HepG2 (cell line): ENCODE data around the gene MYO16. TPM values are rescaled to one million over a fixed set of nuclear protein-coding genes. Genes with fewer than 3 reads are reported as not detected.

ENCODE experiments used
- ATAC-seq: fragments of 200-7000 bp; cut with Tn5 transposase; 3 replicates; pipeline ENCODE4 v1.9.1; 2020; ENCODE audit warnings: mild to moderate bottlenecking, moderate library complexity
- BruUV-seq: library from RNA; stranded (reverse); fragments of 400-500 nt; replicated peaks from 2 replicates; lab custom pipeline; 2021; lab: Mats Ljungman, UMichigan
- CTCF ChIA-PET: fragments of 300-600 bp; formaldehyde crosslinking; extraction: SDS; loops from one replicate; lab custom pipeline; 2021; ENCODE audit warnings: low total read pairs, inconsistent platforms, low intra/inter-chr PET ratio; lab: Yijun Ruan, JAX
- POLR2A ChIA-PET: fragments of 350-600 bp; sonication (Branson Sonifier 250); formaldehyde crosslinking; loops from one replicate; lab custom pipeline; 2020; ENCODE audit warnings: antibody characterized with exemption, inconsistent platforms; lab: Yijun Ruan, JAX
- DNase-seq: peaks from one replicate; pipeline ENCODE4 v3.0.0-alpha.2; 2015; ENCODE audit warnings: low spot score
- FAIRE-seq: peaks from 3 replicates; lab custom pipeline; 2011; peaks lifted over from hg19 to GRCh38; lab: Jason Lieb, UNC
- H2AFZ ChIP-seq: one replicate; pipeline ENCODE4 v1.6.1; 2011; ENCODE audit warnings: low read length, inconsistent platforms
- H3K27ac ChIP-seq: fragments of 300-600 bp; 3 replicates; pipeline ENCODE4 v1.8.0; 2011; ENCODE audit warnings: mixed run types, mild to moderate bottlenecking, mixed read lengths, low read length, inconsistent platforms; ENCODE audit not compliant: insufficient read depth; ENCODE audit errors: extremely low read length
- H3K27me3 ChIP-seq, 2 experiments: fragments of 200-600 bp in 1 of 2; 2 replicates in 1 of 2; 3 replicates in 1 of 2; pipeline versions ENCODE4 v1.6.0 to v1.8.0; 2011; ENCODE audit warnings: low read length in 2 of 2, mild to moderate bottlenecking in 2 of 2, moderate library complexity in 2 of 2, inconsistent platforms in 1 of 2; ENCODE audit not compliant: insufficient read depth in 2 of 2, control insufficient read depth in 1 of 2
- H3K36me3 ChIP-seq, 2 experiments: fragments of 200-600 bp in 1 of 2; replicated peaks in 1 of 2; 2 replicates in 1 of 2; 3 replicates in 1 of 2; pipeline versions ENCODE4 v1.5.1 to v1.8.0; 2011; ENCODE audit warnings: low read length in 2 of 2, inconsistent platforms in 1 of 2; ENCODE audit not compliant: insufficient read depth in 2 of 2, control insufficient read depth in 1 of 2
- H3K4me1 ChIP-seq: 2 replicates; pipeline ENCODE4 v1.5.1; 2012; ENCODE audit warnings: low read length, inconsistent platforms; ENCODE audit not compliant: insufficient read depth
- H3K4me2 ChIP-seq: 2 replicates; pipeline ENCODE4 v1.6.0; 2011; ENCODE audit warnings: low read depth, low read length, inconsistent platforms
- H3K4me3 ChIP-seq, 3 experiments: fragments of 200-600 bp in 1 of 3; sonication (generic), shearing (Covaris generic) in 1 of 3; replicated peaks in 1 of 3; 2 replicates each; pipeline ENCODE4 v1.5.1; 2011 to 2016; ENCODE audit warnings: low read length in 3 of 3, inconsistent platforms in 2 of 3, low read depth in 2 of 3, mild to moderate bottlenecking in 2 of 3, control low read depth in 1 of 3, mixed read lengths in 1 of 3; ENCODE audit not compliant: insufficient read depth in 1 of 3
- H3K79me2 ChIP-seq: one replicate; pipeline ENCODE4 v1.6.1; 2011; ENCODE audit warnings: low read length, inconsistent platforms; ENCODE audit not compliant: insufficient read depth
- H3K9ac ChIP-seq: 2 replicates; pipeline ENCODE4 v1.6.0; 2011; ENCODE audit warnings: mild to moderate bottlenecking, low read depth, low read length, inconsistent platforms; ENCODE audit not compliant: insufficient read depth
- H3K9me3 ChIP-seq: 2 replicates; pipeline ENCODE4 v1.5.1; 2012; ENCODE audit warnings: mild to moderate bottlenecking, low read length
- H4K20me1 ChIP-seq: 2 replicates; pipeline ENCODE4 v1.6.0; 2011; ENCODE audit warnings: inconsistent platforms, mild to moderate bottlenecking, low read length, moderate library complexity; ENCODE audit not compliant: insufficient read depth
- EP300 ChIP-seq, 3 experiments: sonication (generic) in 1 of 3; formaldehyde crosslinking in 1 of 3; IDR thresholded peaks; 2 replicates each; pipeline versions ENCODE4 v1.5.1 to v1.6.1; 2011 to 2020; ENCODE audit warnings: low read depth in 2 of 3, low read length in 2 of 3, borderline replicate concordance in 1 of 3, improper control_type of control experiment in 1 of 3, mild to moderate bottlenecking in 1 of 3, missing genetic modification reagents in 1 of 3, moderate library complexity in 1 of 3
- KLF6 ChIP-seq: IDR thresholded peaks from 2 replicates; pipeline ENCODE4 v1.8.0; 2016; ENCODE audit warnings: missing biosample characterization, missing genetic modification reagents
- MATR3 ChIP-seq: sonication (generic); formaldehyde crosslinking; IDR thresholded peaks from 2 replicates; pipeline ENCODE4 v1.4.0; 2020; ENCODE audit warnings: missing genetic modification reagents
- MYC ChIP-seq: sonication (generic); formaldehyde crosslinking; IDR thresholded peaks from 2 replicates; pipeline ENCODE4 v1.9.0; 2021; ENCODE audit warnings: missing genetic modification reagents, borderline replicate concordance
- REL ChIP-seq: sonication (generic); formaldehyde crosslinking; conservative IDR thresholded peaks from 2 replicates; pipeline ENCODE4 v1.8.0; 2022; ENCODE audit warnings: mild to moderate bottlenecking, missing genetic modification reagents, moderate library complexity
- ZBTB42 ChIP-seq: sonication (generic); formaldehyde crosslinking; IDR thresholded peaks from 2 replicates; pipeline ENCODE4 v1.5.0; 2020; ENCODE audit warnings: mild to moderate bottlenecking, missing genetic modification reagents
- ZNF354B ChIP-seq: sonication (generic); formaldehyde crosslinking; IDR thresholded peaks from 2 replicates; pipeline ENCODE4 v1.8.0; 2022; ENCODE audit warnings: mild to moderate bottlenecking, missing genetic modification reagents
- ZNF432 ChIP-seq: sonication (generic); formaldehyde crosslinking; IDR thresholded peaks from 2 replicates; pipeline ENCODE4 v1.5.0; 2020; ENCODE audit warnings: missing genetic modification reagents, mild to moderate bottlenecking, borderline replicate concordance
- ZNF441 ChIP-seq: sonication (generic); formaldehyde crosslinking; IDR thresholded peaks from 2 replicates; pipeline ENCODE4 v1.7.0; 2021; ENCODE audit warnings: missing genetic modification reagents, borderline replicate concordance
- ZNF850 ChIP-seq: sonication (generic); formaldehyde crosslinking; conservative IDR thresholded peaks from 2 replicates; pipeline ENCODE4 v1.9.0; 2021; ENCODE audit warnings: mild to moderate bottlenecking, missing genetic modification reagents
- WGBS: methylation state at CpG from one replicate; pipeline ENCODE4 v1.1.6; 2017; ENCODE audit warnings: low lambda C conversion rate; 5-methylcytosine and 5-hydroxymethylcytosine counted together
- in situ Hi-C: cut with HindIII; loops from 2 replicates; pipeline ENCODE4 v1.10.0; 2017; ENCODE audit warnings: low pct_unique_long_range_greater_than_20kb; ENCODE audit not compliant: extremely low pct_ligation_motif_present
- intact Hi-C: fragments of 100-400 bp; cut with micrococcal nuclease; formaldehyde crosslinking; loops from one replicate; pipeline ENCODE4 v1.10.0; 2022; ENCODE audit not compliant: unreplicated experiment
- polyA plus RNA-seq, 8 experiments: library from polyadenylated mRNA; depleted of rRNA in 3 of 8; stranded (reverse) in 7 of 8; unstranded in 1 of 8; fragments of >200 nt; fragmentation: Illumina TruSeq in 4 of 8; extraction: Trizol in 4 of 8; gene quantifications; 2 replicates each; pipeline versions ENCODE4 v1.2.1 to v1.2.3, GENCODE V29; 2011 to 2016; ENCODE audit warnings: low read depth in 4 of 8, missing spikeins in 1 of 8, mixed read lengths in 1 of 8; ENCODE audit not compliant: insufficient read depth in 1 of 8
- total RNA-seq, 5 experiments: library from RNA; depleted of rRNA; stranded (reverse); fragments of >200 nt; fragmentation: Illumina TruSeq; extraction: Trizol; gene quantifications; 2 replicates each; pipeline ENCODE4 v1.2.3, GENCODE V29; 2016; ENCODE audit warnings: low read depth in 1 of 5
- TF ChIP-seq, protein P1 (sequence below): sonication (generic); formaldehyde crosslinking; IDR thresholded peaks from 2 replicates; pipeline ENCODE4 v1.9.0; 2021; ENCODE audit warnings: missing genetic modification reagents, mild to moderate bottlenecking, borderline replicate concordance

Gene MYO16
- total and polyA plus RNA-seq, 2 of the 13 experiments (the other 11 are each of a cell fraction or from before 2014, with no cell fraction given), result not detected

DNA sequence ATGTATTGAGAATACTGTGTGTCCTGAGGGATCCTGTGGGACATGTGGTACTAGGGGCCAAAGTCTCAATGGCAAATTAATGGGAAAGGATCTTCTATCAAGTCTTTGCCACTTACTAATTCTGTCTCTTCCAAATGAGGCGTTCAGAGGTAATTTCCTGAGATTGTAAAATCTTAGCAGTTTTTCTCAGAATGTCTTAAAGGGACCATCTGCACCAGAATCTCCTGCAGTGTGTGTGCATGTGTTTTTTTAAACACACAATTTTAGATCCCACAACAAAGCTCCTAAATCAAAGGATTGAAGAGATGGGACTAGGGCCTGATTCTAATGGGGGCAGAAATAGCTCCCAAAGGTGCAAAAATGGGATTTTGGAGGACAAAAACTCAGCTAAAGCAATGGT, 78.2 kb downstream of the MYO16 start:
- H3K4me2 ChIP-seq, result no peak overlapping the region
- no peaks in the 10 kb centered on the region for H3K27me3 ChIP-seq
- no TSS peak for BruUV-seq
- H3K9ac ChIP-seq, result no peak overlapping the region
- H3K9me3 ChIP-seq, result peaks cover 22% of the 10 kb centered on the region
- H3K36me3 ChIP-seq, result no peaks in the 10 kb centered on the region
- ChIA-PET POLR2A (no interaction called here), CTCF (no interaction called here)
- ATAC-seq (no peak), FAIRE-seq (no peak), DNase-seq (no peak)
- H2AFZ ChIP-seq, result no peak overlapping the region
- no peak for TF ChIP-seq EP300 (IDR thresholded peaks at IDR 0.05; ENCODE audit: low read depth in 2 of 2, low read length in 2 of 2)
- no peak for TF ChIP-seq EP300 (CRISPR knock-in tag; IDR thresholded peaks at IDR 0.05; ENCODE audit: borderline replicate concordance)
- TF ChIP-seq, protein P1, sequence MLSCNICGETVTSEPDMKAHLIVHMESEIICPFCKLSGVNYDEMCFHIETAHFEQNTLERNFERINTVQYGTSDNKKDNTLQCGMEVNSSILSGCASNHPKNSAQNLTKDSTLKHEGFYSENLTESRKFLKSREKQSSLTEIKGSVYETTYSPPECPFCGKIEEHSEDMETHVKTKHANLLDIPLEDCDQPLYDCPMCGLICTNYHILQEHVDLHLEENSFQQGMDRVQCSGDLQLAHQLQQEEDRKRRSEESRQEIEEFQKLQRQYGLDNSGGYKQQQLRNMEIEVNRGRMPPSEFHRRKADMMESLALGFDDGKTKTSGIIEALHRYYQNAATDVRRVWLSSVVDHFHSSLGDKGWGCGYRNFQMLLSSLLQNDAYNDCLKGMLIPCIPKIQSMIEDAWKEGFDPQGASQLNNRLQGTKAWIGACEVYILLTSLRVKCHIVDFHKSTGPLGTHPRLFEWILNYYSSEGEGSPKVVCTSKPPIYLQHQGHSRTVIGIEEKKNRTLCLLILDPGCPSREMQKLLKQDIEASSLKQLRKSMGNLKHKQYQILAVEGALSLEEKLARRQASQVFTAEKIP, result no peak
- TF ChIP-seq ZBTB42, result no peak
- TF ChIP-seq KLF6, result no peak
- TF ChIP-seq REL (CRISPR knock-in tag), result no peak
- no peak for TF ChIP-seq ZNF432
- no peak for TF ChIP-seq MATR3
- no peak for TF ChIP-seq ZNF354B (CRISPR knock-in tag)
- no peak for TF ChIP-seq MYC
- no peak for TF ChIP-seq ZNF441 (CRISPR knock-in tag)
- no peak for TF ChIP-seq ZNF850
- in situ Hi-C loops (no loop called here), intact Hi-C loops (no loop called here)
- no peaks in the 10 kb centered on the region for H3K79me2 ChIP-seq
- no peaks in the 10 kb centered on the region for H4K20me1 ChIP-seq
- 0% methylated on average over 1 of the region's 1 CpG for WGBS
- H3K27ac ChIP-seq, result no peak overlapping the region
- no peak overlapping the region for H3K4me3 ChIP-seq
- no peaks in the 10 kb centered on the region for H3K4me1 ChIP-seq
